Epithelial cell of prostate (primary cell): ENCODE measurements around the gene VMA21.

Source experiments
- DNase-seq: peaks from one replicate; pipeline ENCODE4 v3.0.0-alpha.2; 2011; ENCODE audit warnings: low read depth, low spot score
- H3K27ac ChIP-seq: fragments of 450-650 bp; 2 replicates; pipeline ENCODE4 v1.5.1; 2017; ENCODE audit warnings: mild to moderate bottlenecking

The VMA21 gene, protein sequence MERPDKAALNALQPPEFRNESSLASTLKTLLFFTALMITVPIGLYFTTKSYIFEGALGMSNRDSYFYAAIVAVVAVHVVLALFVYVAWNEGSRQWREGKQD

DNA sequence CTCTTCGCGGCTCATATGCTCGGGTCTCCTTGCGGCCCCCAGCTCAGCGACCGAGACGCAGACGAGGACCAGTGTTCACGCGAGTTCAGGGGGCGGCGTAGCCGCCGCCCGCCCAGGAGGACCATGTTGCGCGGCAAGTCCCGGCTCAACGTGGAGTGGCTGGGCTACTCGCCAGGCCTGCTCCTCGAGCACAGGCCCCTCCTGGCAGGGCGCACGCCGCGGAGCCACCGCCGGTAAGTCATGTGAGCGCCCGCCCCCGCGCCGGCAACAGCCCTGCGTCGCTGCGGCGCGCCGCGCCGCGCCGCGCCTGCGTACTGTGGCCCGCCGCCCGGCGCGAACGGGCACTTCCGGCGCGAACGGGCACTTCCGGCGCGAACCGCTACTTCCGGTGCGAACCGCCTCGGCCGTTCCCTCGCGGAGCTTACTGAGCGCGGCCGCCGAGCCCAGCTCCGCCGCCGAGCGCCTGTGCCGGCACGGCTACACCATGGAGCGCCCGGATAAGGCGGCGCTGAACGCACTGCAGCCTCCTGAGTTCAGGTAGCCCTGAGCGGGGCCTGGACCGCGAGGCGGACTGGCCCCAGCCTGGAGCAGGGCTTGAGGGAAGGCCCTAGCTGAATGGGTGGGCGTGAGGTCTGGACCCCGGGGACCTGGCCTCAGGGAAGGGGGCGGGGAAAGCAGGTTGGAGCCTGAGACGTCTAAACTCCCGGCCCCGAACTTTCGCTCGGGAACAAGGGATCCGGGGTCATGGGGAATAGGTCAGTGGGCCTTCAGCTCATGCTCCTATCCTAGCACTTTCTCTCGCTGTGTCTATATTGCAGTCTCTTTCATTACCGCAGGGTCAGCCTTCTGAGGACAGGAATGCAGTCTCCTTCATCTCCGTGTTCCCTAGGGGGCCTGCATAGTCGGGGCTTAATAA lies at the start of gene VMA21:
TSS of gene VMA21 (plus strand) at position 382 of the 916 bp plus-strand sequence. CDS start at position 485, 103 bp downstream.
- peak; percentile 14 for DNase-seq

DNA sequence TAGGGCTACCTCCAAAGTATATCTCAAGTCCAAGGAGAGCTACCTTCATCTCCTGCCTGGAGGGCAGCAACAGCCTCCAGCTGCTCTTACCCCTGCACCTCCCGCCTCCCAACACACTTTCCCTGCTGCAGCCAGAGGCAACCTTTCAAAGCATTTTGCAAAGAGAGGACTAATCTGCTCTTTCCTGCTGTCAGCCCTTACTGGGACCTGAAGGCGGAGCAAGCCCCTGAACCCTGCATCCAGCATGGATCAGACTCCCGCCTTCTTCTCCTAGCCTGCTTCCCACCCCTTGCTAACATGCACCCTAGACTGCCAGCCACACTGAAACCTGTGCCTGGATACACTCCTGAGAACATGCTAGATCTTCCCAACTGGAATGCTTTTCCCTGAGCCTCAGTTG lies 37.7 kb upstream of the VMA21 start:
- no peak overlapping the region for H3K27ac ChIP-seq
- no peak for DNase-seq

More for the DNA sequence above, at the start of gene VMA21:
- H3K27ac ChIP-seq = peak within 1 kb of the TSS; percentile 89

DNA sequence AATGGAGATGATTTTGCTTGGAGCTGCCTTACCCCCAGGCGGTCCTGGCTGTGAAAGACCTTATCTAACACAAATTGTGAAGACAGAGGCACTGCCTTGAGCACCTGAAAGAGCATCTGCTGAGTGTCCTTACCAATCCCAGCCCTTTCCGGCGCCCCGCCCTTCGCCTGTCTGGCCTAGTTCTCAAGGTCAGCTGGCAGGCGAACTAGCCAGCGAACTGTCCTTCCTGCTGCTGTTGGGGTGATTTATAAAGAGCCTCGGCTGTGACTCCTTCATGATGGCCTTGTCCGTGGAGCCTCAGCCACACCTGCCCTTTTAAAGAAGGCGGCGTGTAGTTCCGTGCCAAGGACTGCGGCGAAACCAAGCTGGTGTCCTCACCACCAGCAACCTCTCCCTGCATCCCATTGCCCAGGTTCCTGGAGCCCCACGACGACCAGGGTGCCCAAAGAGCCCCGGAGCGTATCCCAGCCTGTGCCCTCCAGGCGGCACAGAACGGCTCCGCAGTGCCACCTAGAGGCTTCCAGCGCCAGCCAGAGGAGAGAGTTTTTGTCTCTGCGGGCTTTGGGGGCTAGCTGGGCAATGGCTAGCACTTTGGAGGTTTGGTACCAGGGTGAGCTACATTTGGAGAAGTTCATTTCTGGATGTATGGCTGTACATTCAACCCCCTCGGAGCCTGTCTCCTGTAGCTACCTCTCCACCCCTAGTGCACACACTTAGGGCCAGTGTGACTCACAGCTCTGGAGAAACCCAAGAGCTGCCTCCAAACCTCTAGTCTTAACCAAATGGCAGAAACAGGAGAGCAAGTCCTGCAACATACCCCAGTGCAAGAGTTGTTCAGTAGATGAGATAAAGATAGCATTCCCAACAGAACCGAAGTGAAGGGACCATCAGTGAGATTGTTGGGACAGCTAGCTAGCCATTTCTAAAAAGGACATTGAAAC lies 36.8 kb upstream of the VMA21 start:
- DNase-seq = no peak
- no peak overlapping the region for H3K27ac ChIP-seq

DNA sequence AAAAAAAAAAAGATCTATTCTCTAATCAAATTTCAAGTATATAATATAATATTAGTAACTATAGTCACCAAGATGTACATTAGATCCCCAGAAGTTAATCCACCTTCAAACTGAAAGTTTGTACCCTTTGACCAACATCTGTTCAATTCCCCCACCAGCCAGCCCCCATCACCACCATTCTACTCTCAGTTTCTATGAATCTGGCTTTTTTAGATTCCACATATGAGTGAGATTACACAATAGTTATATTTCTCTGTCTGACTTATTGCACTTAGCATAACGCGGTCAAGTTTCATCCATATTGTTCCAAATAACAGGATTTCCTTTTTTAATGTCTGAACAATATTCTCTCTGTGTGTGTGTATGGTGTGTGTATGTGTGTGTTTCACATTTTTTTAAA lies 33.7 kb upstream of the VMA21 start:
- H3K27ac ChIP-seq = no peak overlapping the region
- no peak for DNase-seq

DNA sequence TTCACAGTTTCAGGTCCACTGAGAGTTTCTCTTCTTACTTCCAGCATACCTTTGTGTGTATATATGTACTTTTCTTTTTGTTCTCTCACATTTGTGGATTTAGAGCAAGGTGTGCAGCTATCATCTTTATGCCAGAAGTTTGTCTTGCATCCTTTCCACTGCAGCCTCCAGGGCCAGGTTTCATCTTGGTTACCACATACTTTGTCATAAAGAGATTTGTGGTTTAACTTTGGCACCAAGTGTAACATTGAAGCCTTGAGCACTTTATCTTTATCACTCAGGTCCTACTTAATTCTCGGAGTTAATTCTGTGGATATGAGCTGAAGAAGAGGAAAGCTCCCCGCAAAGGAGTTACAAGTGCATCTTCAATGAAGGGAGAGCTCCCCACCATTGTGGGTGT lies 31.4 kb upstream of the VMA21 start:
- no peak overlapping the region for H3K27ac ChIP-seq
- no peak for DNase-seq

DNA sequence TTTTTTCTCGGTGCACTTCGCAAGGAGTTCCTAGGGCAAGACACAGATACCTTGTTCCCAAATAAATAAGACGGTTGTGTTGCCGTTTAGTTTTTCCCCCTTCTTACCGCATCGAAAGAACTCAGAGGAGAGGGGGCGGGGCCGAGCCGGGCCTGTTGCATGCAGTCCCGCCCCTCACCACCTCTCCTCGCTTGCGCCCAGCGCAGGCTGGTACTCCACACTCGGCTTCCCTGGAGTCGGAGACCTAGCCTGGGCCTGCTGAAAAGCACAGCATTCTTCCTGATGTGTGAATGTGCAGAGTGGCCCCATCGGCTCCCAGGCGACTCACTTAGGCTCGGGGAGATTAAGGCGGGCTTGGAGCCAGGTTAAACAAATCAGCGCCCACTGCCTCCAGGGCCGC lies 26.1 kb upstream of the VMA21 start:
- no peak for DNase-seq
- H3K27ac ChIP-seq = no peak overlapping the region

DNA sequence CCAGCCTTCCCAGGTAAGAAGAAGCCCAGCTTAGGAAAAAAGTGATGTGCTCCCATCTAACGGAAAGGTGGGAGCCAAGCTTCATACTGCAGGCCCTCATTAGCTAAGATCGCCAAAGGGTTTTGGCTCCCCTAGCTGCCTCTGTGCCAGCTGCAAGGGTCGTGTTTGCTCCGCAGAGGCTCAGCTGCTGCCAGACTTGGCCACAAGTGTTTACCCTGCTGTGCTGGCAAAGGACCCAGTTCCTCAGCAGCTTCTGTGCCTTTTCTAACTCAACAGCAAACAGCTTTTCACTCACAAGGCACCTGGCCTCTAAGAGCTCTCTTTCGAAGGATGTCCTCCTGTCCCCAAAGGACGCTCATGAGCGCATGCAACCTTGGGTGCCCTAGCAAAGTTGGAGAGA lies 12.2 kb upstream of the VMA21 start:
- no peak for DNase-seq
- H3K27ac ChIP-seq = no peak overlapping the region

DNA sequence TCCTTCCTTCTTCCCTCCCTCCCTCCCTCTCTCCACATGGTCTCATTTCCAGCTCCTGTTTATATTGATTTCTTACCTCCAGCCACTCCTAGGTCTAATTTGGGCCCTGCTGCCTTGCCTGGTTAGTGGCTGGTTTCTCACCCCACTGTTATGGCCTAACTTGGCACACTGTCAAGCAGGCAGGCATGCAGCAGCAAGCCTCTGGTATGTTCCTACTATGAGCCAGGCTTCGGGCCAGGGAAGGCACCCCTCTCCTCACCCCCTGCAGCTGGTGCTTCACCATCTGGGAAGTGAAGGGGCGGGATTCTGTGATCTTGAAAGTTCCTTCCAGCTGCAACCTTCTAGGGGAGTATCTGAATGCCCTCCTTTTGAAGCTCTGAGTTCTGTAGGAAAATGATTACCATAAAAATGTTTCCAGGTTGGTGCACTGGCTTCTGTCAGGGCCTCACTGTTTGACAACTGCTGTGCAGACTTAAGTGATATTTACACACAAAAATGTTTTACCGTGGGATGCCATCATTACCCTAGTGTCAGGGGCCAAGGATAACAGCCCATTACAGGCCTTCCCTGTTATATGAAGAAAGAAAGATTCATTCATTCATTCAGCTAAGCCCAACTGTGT lies 10.1 kb upstream of the VMA21 start:
- peak overlapping the region; percentile 40 for H3K27ac ChIP-seq
- peak; percentile 39 for DNase-seq

DNA sequence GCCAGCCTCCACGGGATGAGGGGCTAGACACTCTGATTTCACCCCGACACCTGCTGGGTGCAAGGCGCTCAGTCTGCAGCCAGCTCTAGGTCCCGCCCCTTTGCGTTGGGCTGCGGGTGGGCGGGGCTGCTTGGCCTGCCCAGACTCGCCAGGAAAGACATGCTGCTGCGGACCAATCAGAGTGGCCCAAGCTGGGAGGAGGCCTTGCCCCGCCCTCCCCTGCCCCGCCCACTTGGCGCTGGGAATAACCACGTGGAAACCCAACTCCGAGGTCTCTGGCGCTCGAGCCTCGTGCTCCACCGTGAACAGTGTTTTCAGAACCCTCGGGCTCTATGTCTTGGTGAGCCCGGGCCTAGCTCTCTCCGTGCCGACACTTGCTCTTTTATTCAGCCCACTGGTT lies 5.3 kb upstream of the VMA21 start:
- DNase-seq = no peak
- peak overlapping the region; percentile 36 for H3K27ac ChIP-seq

DNA sequence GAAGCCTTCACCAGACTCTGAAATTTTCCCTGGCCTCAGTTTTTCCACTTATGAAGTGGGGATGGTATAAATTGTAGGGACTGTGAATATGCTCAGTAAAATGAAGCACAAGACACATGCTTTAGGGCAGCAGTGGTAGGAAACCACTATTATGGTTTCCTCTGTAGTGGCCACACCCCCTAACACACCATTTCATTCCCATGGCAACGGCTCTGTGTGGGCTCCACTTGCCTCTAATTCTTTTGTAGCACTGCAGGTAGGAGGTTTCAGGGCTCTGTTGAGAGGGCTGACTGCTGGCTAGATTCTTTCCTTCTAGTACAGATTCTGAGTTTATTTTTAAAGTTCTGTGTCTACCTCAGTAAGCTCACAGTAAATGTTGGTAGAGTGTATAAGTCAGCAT lies 3.5 kb upstream of the VMA21 start:
- no peak overlapping the region for H3K27ac ChIP-seq
- no peak for DNase-seq

DNA sequence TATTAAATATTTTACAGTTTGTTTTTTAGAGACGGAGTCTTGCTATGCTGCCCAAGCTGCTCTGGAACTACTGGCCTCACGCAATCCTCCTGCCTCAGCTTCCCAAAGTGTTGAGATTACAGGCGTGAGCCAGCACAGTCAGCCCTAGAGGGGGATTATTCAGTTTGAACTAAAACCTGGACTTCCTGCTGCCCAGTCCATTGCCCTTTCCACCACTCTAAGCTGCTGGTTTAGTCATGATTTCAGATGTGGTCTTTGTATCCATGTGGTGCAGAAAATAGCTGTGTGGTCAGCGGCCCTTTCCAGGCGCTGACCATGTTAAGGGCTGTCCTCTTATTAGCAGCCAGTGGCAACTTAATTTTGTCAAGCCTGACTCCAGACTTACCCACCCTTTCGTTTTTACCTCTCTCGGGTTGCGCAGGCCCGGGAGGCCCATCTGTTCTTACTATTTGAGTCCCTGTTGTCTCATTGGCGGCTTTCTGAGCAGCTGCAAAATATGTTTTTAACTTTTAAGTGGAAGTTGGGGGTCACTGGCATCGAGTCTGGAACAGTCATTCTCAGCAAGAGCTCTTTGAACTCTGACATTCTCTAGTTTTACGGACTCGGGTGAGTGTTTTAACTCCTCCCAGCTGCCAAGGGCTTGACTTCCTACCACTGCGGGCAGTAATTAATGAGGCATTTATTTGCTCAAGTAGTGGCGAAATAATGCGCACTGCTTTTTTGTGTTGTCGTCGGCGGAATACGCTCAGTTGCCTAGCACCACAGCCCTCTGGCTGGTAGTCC lies 773 bp upstream of the VMA21 start:
- DNase-seq = peak; percentile 8
- H3K27ac ChIP-seq = peak overlapping the region; percentile 89

DNA sequence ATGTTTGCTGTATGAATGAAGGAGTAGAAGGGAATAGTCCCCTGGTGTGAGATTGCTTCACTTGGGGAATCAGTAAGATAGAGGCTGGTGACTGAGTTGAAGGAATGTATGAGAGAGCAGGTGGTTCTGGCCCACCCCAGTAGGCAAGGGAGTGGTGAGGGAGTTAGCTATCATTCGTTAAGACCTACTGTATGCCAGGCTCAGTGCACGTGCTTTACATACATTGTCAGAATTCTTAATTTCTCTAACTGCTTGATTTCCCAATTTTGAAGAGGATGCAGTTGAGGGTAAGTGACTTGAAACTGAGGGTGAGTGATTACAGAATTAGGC lies 700 bp downstream of the VMA21 start:
- H3K27ac ChIP-seq = peak overlapping the region; percentile 89
- DNase-seq = no peak

DNA sequence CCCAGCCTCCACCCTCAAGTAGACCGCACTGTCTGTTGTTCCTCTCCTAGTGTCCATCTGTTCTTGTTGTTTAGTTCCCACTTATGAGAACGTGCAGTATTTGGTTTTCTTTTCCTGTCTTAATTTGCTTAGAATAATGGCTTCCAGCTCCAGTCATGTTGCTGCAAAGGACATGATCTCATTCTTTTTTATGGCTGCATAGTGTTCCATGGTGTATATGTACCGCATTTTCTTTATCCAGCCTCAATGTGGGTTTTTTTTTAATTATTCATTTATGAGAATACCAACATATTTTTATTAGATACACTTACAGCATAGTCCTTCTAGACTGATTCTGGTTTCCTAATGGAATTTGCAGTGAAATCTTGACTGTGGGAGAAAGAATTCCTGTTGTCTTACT lies 1.3 kb downstream of the VMA21 start:
- no peak for DNase-seq
- H3K27ac ChIP-seq = no peak overlapping the region

DNA sequence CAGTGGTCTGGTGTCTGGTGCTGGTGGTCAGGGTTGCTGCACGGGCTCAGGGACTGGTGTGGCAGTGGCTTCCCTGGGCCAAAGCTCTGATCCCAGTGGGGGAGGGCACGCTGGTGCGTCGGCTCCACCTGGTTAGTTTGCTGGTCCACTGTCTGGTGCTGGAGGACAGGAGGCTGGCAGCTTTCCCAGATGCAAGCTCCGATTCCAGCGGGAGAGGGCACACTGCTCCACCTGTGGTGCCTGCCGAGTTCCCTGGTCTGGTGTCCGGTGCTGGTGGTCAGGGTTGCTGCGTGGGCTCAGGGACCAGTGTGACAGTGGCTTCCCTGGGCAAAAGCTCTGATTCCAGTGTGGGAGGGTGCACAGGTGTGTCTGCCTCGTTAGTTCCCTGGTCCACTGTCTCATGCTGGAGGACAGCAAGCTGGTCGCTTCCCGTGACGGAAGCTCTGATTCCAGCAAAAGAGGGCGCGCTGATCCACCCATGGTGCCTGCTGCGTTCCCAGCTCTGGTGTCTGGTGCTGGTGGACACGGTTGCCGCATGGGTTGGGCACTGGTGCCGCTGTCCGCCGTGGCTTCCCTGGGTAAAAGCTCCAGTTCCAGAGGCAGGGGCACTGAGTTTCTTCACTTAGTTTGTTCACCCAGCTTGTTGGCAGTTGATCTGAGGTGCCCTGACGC lies 5.8 kb downstream of the VMA21 start:
- DNase-seq = no peak

DNA sequence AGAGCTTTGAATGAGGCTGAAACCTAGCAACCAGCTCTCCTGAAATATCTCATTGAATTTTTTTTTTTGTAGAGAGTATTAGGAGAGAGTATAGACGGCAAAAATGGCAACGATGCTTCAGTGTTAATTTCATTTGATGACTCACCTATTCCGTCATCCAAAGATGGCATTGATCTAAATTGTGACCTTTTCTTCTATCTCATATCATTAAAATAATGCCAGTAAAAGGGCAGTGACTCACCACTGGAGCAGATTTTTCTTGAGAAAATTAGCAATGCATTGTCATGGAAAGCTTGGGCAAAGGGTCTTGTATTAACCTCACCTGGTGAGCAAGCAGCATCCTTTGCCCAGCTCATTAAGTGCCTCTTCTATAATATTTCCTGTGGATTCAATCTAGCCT lies 19.6 kb downstream of the VMA21 start:
- no peak for DNase-seq
- H3K27ac ChIP-seq = no peak overlapping the region

More for the DNA sequence above, 5.8 kb downstream of the VMA21 start:
- H3K27ac ChIP-seq = no peak overlapping the region

DNA sequence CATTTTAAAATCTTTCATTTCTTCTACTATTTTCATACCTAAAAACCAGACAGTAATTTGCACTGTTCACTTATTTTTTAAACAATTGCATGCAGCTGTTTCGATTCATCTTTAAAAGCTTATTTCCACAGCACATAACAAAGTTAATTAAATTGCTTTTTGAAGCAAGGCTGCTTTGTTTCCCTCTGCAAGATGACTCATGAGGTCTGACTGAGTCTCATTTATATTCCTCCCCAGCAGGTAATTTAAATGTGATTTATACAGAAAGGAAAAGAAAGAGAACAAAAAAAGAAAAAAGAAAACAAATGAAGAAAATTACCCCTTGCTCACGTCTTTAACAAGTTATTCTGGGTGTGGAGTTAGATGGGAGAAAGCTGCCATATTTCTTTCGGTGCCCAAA lies 22.8 kb downstream of the VMA21 start:
- no peak for DNase-seq
- no peak overlapping the region for H3K27ac ChIP-seq

DNA sequence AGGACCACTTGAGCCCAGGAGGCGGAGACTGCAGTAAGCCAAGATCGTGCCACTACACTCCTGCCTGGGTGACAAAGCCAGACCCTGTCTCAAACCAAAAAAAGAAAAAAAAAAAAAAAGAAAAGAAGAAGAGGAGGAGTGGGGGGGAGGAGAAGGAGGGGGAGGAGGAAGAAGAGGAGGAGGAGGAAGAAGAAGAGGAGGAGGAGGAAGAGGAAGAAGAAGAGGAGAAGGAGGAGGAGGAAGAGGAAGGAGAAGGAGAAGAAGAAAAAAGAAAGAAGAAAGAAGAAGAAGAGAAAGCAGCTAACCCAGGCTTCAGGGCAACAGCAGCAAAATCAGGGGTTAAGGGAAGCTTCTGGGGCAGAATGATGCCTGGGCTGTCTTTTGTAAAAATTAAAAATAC lies 27.5 kb downstream of the VMA21 start:
- no peak overlapping the region for H3K27ac ChIP-seq
- no peak for DNase-seq

DNA sequence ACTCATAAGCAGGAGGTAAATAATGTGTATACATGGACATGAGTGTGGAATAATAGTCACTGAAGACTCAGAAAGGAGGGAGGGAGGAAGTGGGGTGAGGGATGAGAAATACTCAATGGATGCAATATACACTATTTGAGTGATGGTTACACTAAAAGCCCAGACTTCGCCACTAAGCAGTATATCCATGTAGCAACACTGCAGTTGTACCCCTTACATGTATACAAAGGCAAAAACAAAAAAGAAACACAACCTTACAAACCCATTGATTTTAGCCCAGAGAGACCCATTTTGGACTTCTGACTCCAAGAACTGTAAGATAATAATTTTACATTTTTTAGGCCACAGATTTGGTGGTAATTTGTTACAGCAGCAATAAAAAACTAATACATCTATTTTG lies 51.5 kb downstream of the VMA21 start:
- DNase-seq = no peak
- H3K27ac ChIP-seq = no peak overlapping the region

DNA sequence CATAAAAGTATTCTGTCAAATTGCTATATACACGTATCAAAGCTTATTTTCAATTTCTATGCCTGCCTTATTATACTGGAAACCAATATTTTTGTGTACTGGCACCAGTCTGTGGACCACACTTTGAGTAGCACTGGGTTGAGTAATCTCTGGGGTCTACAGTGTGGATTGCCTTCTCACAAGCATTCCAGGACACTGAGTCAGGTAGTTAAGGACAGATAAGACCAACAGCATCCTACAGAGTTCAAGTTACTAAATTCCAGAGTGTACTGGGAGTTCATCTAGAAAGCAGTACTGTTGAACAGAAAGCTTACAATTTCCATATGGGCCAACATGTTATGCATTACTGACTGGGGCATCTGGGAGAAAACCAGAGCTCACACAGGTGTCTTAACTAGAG lies 61.8 kb downstream of the VMA21 start:
- DNase-seq = no peak

More for the DNA sequence above, 61.8 kb downstream of the VMA21 start:
- H3K27ac ChIP-seq = no peak overlapping the region
